GM20000 (cell line): ENCODE data around the gene MYCN.

ENCODE experiments used
- DNase-seq: peaks from one replicate; pipeline ENCODE4 v3.0.0; 2012; ENCODE audit warnings: low spot score
- CTCF ChIP-seq: IDR thresholded peaks from 2 replicates; pipeline ENCODE4 v1.5.1; 2012; ENCODE audit warnings: mild to moderate bottlenecking, control low read depth; ENCODE audit errors: extremely low read depth, missing control alignments

MYCN gene

DNA sequence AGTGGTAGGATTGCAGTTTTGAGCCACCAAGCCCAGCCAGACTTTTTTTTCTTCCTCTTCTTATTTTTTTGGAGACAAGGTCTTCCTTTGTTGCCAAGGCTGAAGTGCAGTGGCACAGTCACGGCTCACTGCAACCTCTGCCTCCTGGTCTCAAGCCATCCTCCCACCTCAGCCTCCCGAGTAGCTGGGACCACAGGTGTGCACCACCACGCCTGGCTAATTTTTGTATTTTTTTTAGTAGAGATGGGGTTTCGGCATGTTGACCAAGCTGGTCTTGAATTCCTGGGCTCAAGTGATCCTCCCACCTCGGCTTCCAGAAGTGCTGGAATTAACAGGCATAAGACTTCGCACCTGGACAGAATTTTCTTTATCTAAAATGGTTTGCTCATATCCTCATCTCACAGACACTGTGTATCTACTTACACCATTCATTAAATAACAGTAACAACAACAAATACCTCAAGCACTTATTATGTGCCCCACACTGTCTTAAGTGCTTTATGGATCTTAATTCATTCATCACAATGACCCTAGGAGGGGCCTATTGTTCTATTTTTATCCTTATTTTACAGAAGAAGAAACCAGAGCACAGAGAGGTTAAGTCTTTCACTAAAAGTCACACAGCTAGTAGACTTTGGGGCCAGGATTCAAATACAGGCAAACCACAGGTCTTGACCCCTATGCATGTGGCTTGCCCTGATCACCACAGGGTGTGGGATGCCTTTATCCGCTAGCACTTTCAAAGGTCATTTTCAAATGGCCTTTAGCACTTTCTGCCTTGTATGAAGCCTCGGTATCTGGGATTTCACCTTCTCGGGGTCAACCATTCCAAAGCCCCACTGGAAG, 39.6 kb downstream of the MYCN start:
- no peak for DNase-seq
- no peak for TF ChIP-seq CTCF

- DNase-seq: no peak
- TF ChIP-seq CTCF: no peak
Measured at GRCh38 chr2:15980605-15981098, 40.3 kb downstream of the MYCN start.

GRCh38 chr2:15981646-15982045, 41.3 kb downstream of the MYCN start:
- no peak for TF ChIP-seq CTCF
- DNase-seq: no peak

GRCh38 chr2:15982285-15983044, 42.1 kb downstream of the MYCN start:
- DNase-seq: no peak
- no peak for TF ChIP-seq CTCF

DNA sequence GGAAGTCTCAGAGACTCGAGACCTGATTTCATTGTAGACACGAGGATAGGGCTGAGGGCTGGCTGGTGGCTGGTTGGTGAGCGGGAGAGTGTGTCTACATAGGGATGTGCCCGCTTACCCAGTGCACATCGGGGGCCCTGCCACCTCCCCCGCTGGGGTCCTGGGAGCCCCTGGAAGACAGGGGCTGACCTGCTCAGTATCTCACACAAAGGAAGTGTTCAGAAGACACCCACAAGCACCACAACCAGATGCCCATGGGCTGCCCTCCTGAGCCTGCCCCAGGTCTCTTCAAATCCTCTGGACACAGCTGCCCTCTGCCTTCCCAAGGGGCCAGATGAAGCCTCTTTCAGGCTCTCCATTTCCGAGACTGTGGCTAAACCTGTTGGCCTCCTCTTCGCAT, 43.1 kb downstream of the MYCN start:
- no peak for TF ChIP-seq CTCF
- DNase-seq: no peak

GRCh38 chr2:15984368-15985255, 44.3 kb downstream of the MYCN start:
- no peak for TF ChIP-seq CTCF
- DNase-seq: no peak
